HG03139 (cell line): ENCODE data around the gene CLCC1.
"Not testable (repeated sequence)": the region's sequence is repeated elsewhere in the genome, so short reads cannot be mapped to it uniquely, and the experiment has no call there.

Experiments used
- ATAC-seq: cut with Tn5 transposase; IDR thresholded peaks from one replicate; pipeline ENCODE4 v1.9.1; 2021; ENCODE audit not compliant: unreplicated experiment

CLCC1 gene

GRCh38 chr1:108963052-108963686 is at the start of gene CLCC1:
CLCC1 (minus strand) TSS chr1:108963484; CDS start chr1:108950437, 13,047 bp downstream.
- ATAC-seq = peak; percentile 90

- no peak for ATAC-seq
These were observed 48.1 kb upstream of the CLCC1 start for GRCh38 chr1:109011335-109011734.

GRCh38 chr1:108996622-108997021 is 33.3 kb upstream of the CLCC1 start:
- not testable (repeated sequence) for ATAC-seq

- ATAC-seq = no peak
These were observed 19.8 kb upstream of the CLCC1 start for GRCh38 chr1:108983114-108983513.

GRCh38 chr1:108976658-108977057 is 13.4 kb upstream of the CLCC1 start:
- ATAC-seq = no peak

- ATAC-seq = no peak
These were observed 9.7 kb upstream of the CLCC1 start for GRCh38 chr1:108972951-108973350.

- no peak for ATAC-seq
These were observed 6.1 kb upstream of the CLCC1 start for GRCh38 chr1:108969346-108969745.

- ATAC-seq = no peak
These were observed 618 bp downstream of the CLCC1 start for GRCh38 chr1:108962681-108963051.

- no peak for ATAC-seq
These were observed 1.4 kb downstream of the CLCC1 start for GRCh38 chr1:108961752-108962486.

GRCh38 chr1:108961198-108961597 is 2.1 kb downstream of the CLCC1 start:
- ATAC-seq = no peak

- no peak for ATAC-seq
These were observed 2.6 kb downstream of the CLCC1 start for GRCh38 chr1:108960719-108961118.

GRCh38 chr1:108957888-108958287 is 5.4 kb downstream of the CLCC1 start:
- no peak for ATAC-seq

- no peak for ATAC-seq
These were observed 7.4 kb downstream of the CLCC1 start for GRCh38 chr1:108955881-108956280.

- no peak for ATAC-seq
These were observed 8.2 kb downstream of the CLCC1 start for GRCh38 chr1:108955111-108955510.

- no peak for ATAC-seq
These were observed 9.8 kb downstream of the CLCC1 start for GRCh38 chr1:108953452-108953851.

- no peak for ATAC-seq
These were observed 12.0 kb downstream of the CLCC1 start for GRCh38 chr1:108951242-108951641.

GRCh38 chr1:108949044-108949443 is 14.2 kb downstream of the CLCC1 start:
- no peak for ATAC-seq

- ATAC-seq = no peak
These were observed 15.3 kb downstream of the CLCC1 start for GRCh38 chr1:108947871-108948525.

- no peak for ATAC-seq
These were observed 27.1 kb downstream of the CLCC1 start for GRCh38 chr1:108936170-108936569.

- no peak for ATAC-seq
These were observed 29.3 kb downstream of the CLCC1 start for GRCh38 chr1:108933944-108934343.

- ATAC-seq = not testable (repeated sequence)
These were observed 35.7 kb downstream of the CLCC1 start for GRCh38 chr1:108927565-108927964.

- no peak for ATAC-seq
These were observed 37.4 kb downstream of the CLCC1 start for GRCh38 chr1:108925920-108926319.
